CD14-positive monocyte (primary cell): ENCODE measurements around the gene KCNMA1. TPM values are rescaled to one million over a fixed set of nuclear protein-coding genes. Genes with fewer than 3 reads are reported as not detected.

Experiments used
- DNase-seq, 3 donors: peaks; one replicate each; pipeline ENCODE4 v3.0.0-alpha.2; 2011 to 2022
- H2AFZ ChIP-seq: 2 replicates; pipeline ENCODE4 v1.6.0; 2012; ENCODE audit warnings: mild to moderate bottlenecking, low read depth, low read length, inconsistent platforms; ENCODE audit not compliant: insufficient read depth, poor library complexity, severe bottlenecking
- H3K27ac ChIP-seq, 2 donors: 1 replicate in 1 of 2; 2 replicates in 1 of 2; pipeline ENCODE4 v1.5.1; 2012 to 2013; ENCODE audit warnings: low read length in 2 of 2, control low read depth in 1 of 2, inconsistent platforms in 1 of 2, low read depth in 1 of 2, mild to moderate bottlenecking in 1 of 2
- H3K27me3 ChIP-seq, 2 donors: one replicate each; pipeline versions ENCODE4 v1.6.0 to v1.6.1; 2011 to 2013; ENCODE audit warnings: low read length in 2 of 2; ENCODE audit not compliant: control insufficient read depth in 2 of 2, insufficient read depth in 2 of 2
- H3K36me3 ChIP-seq, 2 donors: replicated peaks in 1 of 2; 1 replicate in 1 of 2; 2 replicates in 1 of 2; pipeline versions ENCODE4 v1.5.1 to v1.6.1; 2012 to 2013; ENCODE audit warnings: low read length in 2 of 2, control low read depth in 1 of 2, inconsistent platforms in 1 of 2, mild to moderate bottlenecking in 1 of 2; ENCODE audit not compliant: insufficient read depth in 2 of 2, control insufficient read depth in 1 of 2
- H3K4me1 ChIP-seq, 2 donors: 1 replicate in 1 of 2; 2 replicates in 1 of 2; pipeline versions ENCODE4 v1.5.1 to v1.6.1; 2012 to 2013; ENCODE audit warnings: low read length in 2 of 2, control low read depth in 1 of 2, inconsistent platforms in 1 of 2, mild to moderate bottlenecking in 1 of 2, moderate library complexity in 1 of 2; ENCODE audit not compliant: insufficient read depth in 2 of 2, control insufficient read depth in 1 of 2
- H3K4me2 ChIP-seq: replicated peaks from 2 replicates; pipeline ENCODE3; 2012; ENCODE audit warnings: low read length, moderate library complexity, mild to moderate bottlenecking; ENCODE audit not compliant: poor library complexity, severe bottlenecking; ENCODE audit errors: extremely low read depth
- H3K4me3 ChIP-seq, 3 experiments: fragments of 200-600 bp in 1 of 3; sonication (generic) in 1 of 3; replicated peaks in 1 of 3; 1 replicate in 2 of 3; 2 replicates in 1 of 3; pipeline ENCODE4 v1.5.1; 2011 to 2013; ENCODE audit warnings: low read length in 3 of 3, mild to moderate bottlenecking in 3 of 3, control low read depth in 2 of 3, low read depth in 2 of 3, inconsistent platforms in 1 of 3, moderate library complexity in 1 of 3
- H3K79me2 ChIP-seq: 2 replicates; pipeline ENCODE4 v1.6.0; 2012; ENCODE audit warnings: mild to moderate bottlenecking, control low read depth, inconsistent platforms, low read length, moderate library complexity; ENCODE audit not compliant: insufficient read depth
- H3K9ac ChIP-seq: 2 replicates; pipeline ENCODE4 v1.6.0; 2017; ENCODE audit warnings: low read length, mild to moderate bottlenecking; ENCODE audit not compliant: insufficient read depth, poor library complexity, severe bottlenecking
- H3K9me3 ChIP-seq, 2 donors: replicated peaks in 1 of 2; 1 replicate in 1 of 2; 2 replicates in 1 of 2; pipeline versions ENCODE4 v1.5.1 to v1.6.1; 2012 to 2013; ENCODE audit warnings: low read length in 2 of 2, control low read depth in 1 of 2; ENCODE audit not compliant: control insufficient read depth in 1 of 2, insufficient read depth in 1 of 2
- H4K20me1 ChIP-seq: 2 replicates; pipeline ENCODE4 v1.6.0; 2012; ENCODE audit warnings: mild to moderate bottlenecking, low read length, control low read depth, moderate library complexity; ENCODE audit not compliant: insufficient read depth
- H3K27ac Mint-ChIP-seq, 7 donors: one replicate each; pipeline ENCODE4 v1.8.0; 2020; ENCODE audit warnings: mild to moderate bottlenecking in 7 of 7, mixed read lengths in 7 of 7, moderate library complexity in 6 of 7, inconsistent platforms in 2 of 7
- H3K27me3 Mint-ChIP-seq, 3 donors: one replicate each; pipeline ENCODE4 v1.8.0; 2021 to 2022; ENCODE audit warnings: low read depth in 3 of 3, mild to moderate bottlenecking in 3 of 3, mixed read lengths in 3 of 3, moderate library complexity in 3 of 3, inconsistent platforms in 1 of 3
- H3K36me3 Mint-ChIP-seq, 2 donors: one replicate each; pipeline ENCODE4 v1.8.0; 2020; ENCODE audit warnings: mixed read lengths in 2 of 2, inconsistent platforms in 1 of 2, mild to moderate bottlenecking in 1 of 2
- H3K4me1 Mint-ChIP-seq: one replicate; pipeline ENCODE4 v1.8.0; 2020; ENCODE audit warnings: mild to moderate bottlenecking, mixed read lengths
- H3K4me3 Mint-ChIP-seq, 2 donors: one replicate each; pipeline ENCODE4 v1.8.0; 2020; ENCODE audit warnings: mild to moderate bottlenecking in 2 of 2, mixed read lengths in 2 of 2, moderate library complexity in 1 of 2
- H3K9me3 Mint-ChIP-seq, 7 donors: one replicate each; pipeline ENCODE4 v1.8.0; 2020 to 2022; ENCODE audit warnings: mixed read lengths in 7 of 7, mild to moderate bottlenecking in 6 of 7, moderate library complexity in 6 of 7, inconsistent platforms in 2 of 7
- WGBS: methylation state at CpG from one replicate; pipeline ENCODE4 v1.1.5; 2013; ENCODE audit warnings: missing lambda C conversion rate; ENCODE audit not compliant: insufficient coverage; 5-methylcytosine and 5-hydroxymethylcytosine counted together
- intact Hi-C, 2 donors: fragments of 100-400 bp; cut with micrococcal nuclease; formaldehyde crosslinking; loops; one replicate each; pipeline versions ENCODE4 v1.15.0 to v1.15.1; 2023
- polyA plus RNA-seq, 3 donors: library from polyadenylated mRNA; depleted of rRNA in 1 of 3; unstranded in 2 of 3; stranded (reverse) in 1 of 3; fragments of 300-500 nt in 2 of 3; fragments of >200 nt in 1 of 3; fragmentation: Illumina TruSeq in 2 of 3; gene quantifications; 1 replicate in 2 of 3; 2 replicates in 1 of 3; pipeline ENCODE4 v1.2.3, GENCODE V29; 2012 to 2021
- TF ChIP-seq, protein P1 (sequence below): fragments of 200-600 bp; IDR thresholded peaks from one replicate; pipeline ENCODE4 v1.8.0; 2022; ENCODE audit warnings: antibody characterized with exemption, mild to moderate bottlenecking

KCNMA1 gene
- polyA plus RNA-seq, 3 donors: 0.11 to 1.0 TPM; not detected in 1

DNA sequence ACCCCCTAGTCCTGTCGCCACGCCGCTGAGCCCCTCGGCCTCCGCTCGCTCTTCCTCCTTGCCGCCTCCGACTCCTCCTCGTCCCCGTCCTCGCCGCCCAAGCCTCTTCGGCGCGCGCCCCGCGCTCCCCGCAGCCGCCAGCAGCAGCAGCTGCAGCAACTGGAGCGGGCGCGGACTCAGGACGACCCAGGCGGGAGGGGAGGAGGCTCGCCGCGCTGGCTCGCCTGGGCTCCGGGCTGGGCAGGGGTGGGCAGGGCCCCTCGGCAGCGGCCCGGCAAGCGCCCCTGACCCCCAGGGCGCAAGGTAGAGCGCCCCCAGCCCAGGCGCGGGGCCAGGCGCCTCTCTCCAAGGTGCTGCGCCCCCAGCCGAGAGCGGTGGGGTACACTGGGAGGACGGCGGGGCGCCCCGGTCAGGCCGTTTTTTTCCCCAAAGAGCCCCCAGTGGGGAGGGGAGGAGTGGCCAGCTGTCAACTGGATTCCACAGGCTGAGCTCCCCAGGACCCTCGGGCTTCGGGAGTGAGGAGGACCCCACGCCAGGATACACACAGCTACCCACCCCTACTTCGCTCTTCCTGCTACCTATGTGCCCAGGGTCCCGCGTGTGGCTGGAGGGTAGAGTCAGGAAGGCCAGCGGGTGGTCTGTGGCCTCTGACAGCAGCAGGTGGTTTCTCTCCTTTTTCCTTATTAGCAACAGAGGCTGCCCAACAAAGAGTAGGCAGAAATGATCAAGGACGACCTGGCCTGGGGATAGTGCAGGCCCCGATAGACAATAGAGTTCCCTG, 903 bp upstream of the KCNMA1 start:
- Histone ChIP-seq H3K27ac (no peak overlapping the region), H3K9me3 (peaks cover 0 to 24% of the 10 kb centered on the region in 2 donors), H3K36me3 (no peaks in the 10 kb centered on the region), H3K4me1 (peaks cover 9 to 14% of the 10 kb centered on the region in 2 donors), H3K9ac (no peak overlapping the region), H3K4me2 (no peak overlapping the region), H3K4me3 (no peak overlapping the region), H3K27me3 (peaks cover 60 to 70% of the 10 kb centered on the region in 2 donors), H3K79me2 (no peaks in the 10 kb centered on the region), H2AFZ (no peak overlapping the region), H4K20me1 (no peaks in the 10 kb centered on the region)
- peak overlapping the region; percentile 78 to 91 for H3K4me3 Mint-ChIP-seq
- H3K9me3 Mint-ChIP-seq: peaks cover 0 to 14% (median 8%) of the 10 kb centered on the region in 7 donors
- H3K27me3 Mint-ChIP-seq: peaks cover 75 to 79% (median 76%) of the 10 kb centered on the region in 3 donors
- TF ChIP-seq, protein P1, sequence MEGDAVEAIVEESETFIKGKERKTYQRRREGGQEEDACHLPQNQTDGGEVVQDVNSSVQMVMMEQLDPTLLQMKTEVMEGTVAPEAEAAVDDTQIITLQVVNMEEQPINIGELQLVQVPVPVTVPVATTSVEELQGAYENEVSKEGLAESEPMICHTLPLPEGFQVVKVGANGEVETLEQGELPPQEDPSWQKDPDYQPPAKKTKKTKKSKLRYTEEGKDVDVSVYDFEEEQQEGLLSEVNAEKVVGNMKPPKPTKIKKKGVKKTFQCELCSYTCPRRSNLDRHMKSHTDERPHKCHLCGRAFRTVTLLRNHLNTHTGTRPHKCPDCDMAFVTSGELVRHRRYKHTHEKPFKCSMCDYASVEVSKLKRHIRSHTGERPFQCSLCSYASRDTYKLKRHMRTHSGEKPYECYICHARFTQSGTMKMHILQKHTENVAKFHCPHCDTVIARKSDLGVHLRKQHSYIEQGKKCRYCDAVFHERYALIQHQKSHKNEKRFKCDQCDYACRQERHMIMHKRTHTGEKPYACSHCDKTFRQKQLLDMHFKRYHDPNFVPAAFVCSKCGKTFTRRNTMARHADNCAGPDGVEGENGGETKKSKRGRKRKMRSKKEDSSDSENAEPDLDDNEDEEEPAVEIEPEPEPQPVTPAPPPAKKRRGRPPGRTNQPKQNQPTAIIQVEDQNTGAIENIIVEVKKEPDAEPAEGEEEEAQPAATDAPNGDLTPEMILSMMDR: no peak
- H3K4me1 Mint-ChIP-seq: peaks cover 21% of the 10 kb centered on the region
- H3K27ac Mint-ChIP-seq: no peak overlapping the region
- intact Hi-C loops: no loop called here
- WGBS: 2% methylated on average over 41 of the region's 56 CpGs
- H3K36me3 Mint-ChIP-seq: peaks cover 0 to 7% of the 10 kb centered on the region in 2 donors
- no peak for DNase-seq

DNA sequence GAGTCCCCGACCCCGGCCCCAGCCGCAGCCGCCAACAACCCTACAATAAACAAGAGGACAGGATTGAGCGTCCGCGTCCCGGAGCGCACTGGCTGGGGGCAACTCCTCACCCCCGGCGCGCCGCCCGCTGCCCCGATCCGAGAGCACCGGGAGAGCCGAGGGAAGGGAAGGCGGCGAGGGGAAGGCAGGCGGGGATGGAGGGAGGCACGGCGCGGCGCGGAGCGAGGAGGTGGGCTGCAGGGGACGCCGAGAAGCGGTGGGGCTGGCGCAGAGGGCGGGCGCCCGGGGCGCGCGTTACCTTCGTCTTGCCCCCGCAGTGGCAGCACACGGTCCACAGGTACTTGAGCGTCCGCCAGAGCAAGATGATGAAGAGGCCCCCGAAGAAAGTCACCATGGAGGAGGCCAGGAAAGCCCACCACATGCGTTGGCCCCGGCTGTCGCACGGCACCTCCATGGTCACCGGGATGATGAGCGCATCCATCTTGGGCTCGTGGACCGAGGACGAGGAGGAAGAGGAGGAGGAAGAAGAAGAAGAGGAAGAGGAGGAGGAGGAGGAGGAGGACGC, 559 bp downstream of the KCNMA1 start:
- intact Hi-C loops: no loop called here
- peaks cover 21% of the 10 kb centered on the region for H3K4me1 Mint-ChIP-seq
- Histone ChIP-seq H3K9me3 (peaks cover 0 to 24% of the 10 kb centered on the region in 2 donors), H3K36me3 (no peaks in the 10 kb centered on the region), H3K4me2 (peak overlapping the region; percentile 56), H3K9ac (no peak overlapping the region), H3K4me1 (peaks cover 9 to 14% of the 10 kb centered on the region in 2 donors), H4K20me1 (no peaks in the 10 kb centered on the region), H3K79me2 (no peaks in the 10 kb centered on the region), H3K27me3 (peaks cover 62 to 82% of the 10 kb centered on the region in 2 donors), H2AFZ (no peak overlapping the region), H3K4me3 (no peak overlapping the region), H3K27ac (no peak overlapping the region)
- TF ChIP-seq, protein P1: no peak
- peaks cover 85% of the 10 kb centered on the region in 3 donors for H3K27me3 Mint-ChIP-seq
- H3K4me3 Mint-ChIP-seq: peak overlapping the region; percentile 86 to 98
- peaks cover 0 to 17% (median 8%) of the 10 kb centered on the region in 7 donors for H3K9me3 Mint-ChIP-seq
- H3K27ac Mint-ChIP-seq: no peak overlapping the region
- DNase-seq: no peak
- peaks cover 0 to 7% of the 10 kb centered on the region in 2 donors for H3K36me3 Mint-ChIP-seq
- WGBS: 2% methylated on average over 49 of the region's 53 CpGs
